ENCODE measurements around the gene SOCS7.
A peak's percentile ranks its signal among the peaks of the same experiment; 100 is the strongest.

Gene SOCS7

DNA sequence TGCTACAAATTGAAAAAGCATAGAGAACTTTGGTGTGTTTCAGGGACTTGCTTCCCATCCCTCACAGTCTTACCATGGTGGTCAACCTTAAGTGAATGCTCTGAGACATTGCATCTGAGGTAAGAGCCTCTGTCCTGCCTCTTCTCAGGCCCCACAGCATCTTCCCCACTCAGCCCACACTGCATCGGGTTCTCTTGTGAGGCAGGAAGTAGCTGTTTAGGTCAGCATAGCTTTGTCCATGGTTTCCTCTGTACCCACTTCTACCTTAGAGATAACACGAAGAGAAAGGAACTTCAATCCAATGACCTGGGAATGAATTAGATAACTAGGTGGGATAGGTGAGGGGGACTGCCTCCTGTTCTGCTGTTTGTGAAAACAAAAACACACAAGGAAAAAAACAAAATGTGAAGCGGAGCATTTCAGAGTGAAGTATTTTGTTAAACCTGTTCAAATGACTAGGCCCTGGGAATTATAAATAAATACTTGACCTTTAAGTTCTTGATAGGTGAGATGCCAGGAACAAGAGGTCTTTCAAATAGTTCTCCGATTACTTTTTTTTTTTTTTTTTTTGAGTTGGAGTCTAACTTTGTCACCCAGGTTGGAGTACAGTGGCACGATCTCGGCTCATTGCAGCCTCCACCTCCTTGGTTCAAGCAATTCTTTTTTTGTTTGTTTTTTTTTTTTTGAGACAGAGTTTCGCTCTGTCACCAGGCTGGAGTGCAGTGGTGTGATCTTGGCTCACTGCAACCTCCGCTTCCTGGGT, 17.7 kb downstream of the SOCS7 start:
- no peak for DNase-seq

DNA sequence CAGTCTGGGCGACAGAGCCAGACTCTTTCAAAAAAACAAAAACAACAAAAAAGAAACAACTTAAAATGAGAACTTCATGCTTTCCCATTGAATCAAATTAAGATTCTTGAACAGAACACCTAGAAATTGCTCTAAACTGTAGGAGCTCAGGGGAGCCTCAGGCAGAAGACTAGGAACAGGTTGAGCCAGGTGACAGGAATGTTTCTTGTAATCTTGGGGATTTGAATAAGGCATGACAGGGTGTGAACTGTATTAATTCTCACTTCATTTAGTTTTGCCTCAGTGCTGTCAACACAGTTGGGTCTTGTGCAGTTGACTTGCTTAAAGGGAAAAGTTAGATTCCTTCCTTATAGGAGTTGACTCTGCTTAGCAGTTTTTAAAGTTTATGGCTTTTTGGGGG, 27.8 kb downstream of the SOCS7 start:
- no peak for DNase-seq

DNA sequence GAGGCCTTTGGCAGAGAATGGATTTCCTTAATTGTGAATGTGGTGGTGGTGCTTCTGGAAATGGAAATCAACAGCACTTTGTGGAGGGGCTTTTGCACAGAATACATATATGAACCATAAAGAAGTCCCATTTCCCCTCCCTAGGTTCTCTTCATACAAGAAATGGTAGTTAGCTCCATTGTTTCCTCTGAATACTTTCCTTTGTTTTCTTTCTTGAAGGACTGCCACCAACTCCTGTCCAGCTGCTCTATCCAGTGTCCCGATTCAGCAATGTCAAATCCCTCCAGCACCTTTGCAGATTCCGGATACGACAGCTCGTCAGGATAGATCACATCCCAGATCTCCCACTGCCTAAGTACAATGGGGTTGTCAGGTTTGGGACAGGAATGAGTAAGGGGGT, 43.4 kb downstream of the SOCS7 start:
- DNase-seq = no peak

DNA sequence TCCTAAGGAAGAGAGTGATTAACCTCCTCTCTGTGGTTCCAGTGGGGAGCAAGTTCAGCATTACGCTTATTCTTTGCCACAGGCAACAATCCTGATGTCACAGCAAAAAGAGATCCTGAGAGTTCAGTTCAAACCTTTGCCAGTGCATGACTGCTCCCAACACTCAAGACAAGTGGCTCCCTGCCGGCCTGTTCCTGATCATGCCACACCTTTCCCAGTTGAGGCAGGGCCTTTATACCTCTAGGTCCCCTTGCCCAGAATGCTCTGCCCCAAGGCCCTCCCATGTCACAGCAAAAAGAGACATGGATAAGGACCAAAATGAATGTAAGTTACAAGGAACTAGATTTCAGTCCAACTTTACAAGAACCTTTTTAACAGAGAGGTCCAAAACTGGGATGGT, 45.6 kb downstream of the SOCS7 start:
- DNase-seq = no peak

DNA sequence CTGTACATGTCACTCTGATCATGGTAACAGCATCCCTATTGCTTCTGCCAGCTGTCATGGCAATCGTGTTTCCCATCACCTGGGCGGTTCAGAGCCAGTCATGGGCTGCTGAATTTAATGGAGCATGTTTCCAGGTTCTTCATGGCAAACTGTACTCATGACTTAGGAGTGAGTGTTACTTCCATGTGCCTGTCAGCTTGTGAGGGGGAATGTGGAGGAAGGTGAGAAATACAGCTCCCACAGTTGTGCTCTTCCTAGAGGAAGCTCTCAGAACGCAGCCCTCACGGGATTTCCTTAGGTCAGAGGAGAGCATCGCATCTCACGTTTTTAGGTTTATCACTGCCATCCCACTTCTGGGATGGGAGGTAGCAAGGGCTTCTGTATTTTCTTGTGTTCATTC, 48.6 kb downstream of the SOCS7 start:
- no peak for DNase-seq

DNA sequence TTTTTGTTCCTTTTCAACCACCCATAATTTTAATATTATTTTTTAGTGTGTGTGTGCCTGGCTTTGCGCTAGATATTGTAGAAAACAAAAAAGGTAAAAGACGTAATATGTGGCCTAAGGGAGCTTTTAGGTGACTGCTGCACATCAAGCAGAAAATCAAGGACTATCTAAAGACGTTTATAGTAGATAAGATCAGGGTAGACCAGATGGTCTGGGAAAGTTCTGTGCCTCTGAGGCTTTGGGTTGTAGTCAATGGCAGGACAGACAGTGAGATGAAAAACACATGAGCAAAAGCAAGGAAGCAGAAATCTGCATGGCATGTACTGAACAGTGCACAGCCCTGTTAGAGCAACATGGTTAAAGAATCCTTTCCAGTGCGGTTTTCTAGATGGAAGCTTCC, 49.8 kb downstream of the SOCS7 start:
- DNase-seq = no peak

DNA sequence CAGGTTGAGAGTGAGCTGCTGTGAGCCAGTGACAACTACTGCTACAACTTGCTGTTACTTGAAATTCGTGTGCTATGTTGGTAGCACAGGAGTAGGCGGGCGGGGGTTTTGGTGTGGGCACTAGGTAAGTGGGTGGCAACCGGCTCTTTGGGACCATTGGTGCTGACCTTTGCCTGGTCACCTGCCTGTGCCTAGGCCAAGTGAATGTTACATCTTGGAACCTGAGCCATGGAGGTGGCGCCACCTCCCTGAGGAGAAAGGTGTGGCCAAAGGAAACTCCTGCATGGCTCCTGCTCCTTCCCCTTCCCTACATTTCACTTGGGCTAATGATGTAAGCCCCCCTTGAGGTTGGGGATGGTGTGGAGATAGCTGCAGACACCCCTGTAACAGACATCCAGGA, 51.3 kb downstream of the SOCS7 start:
- no peak for DNase-seq

DNA sequence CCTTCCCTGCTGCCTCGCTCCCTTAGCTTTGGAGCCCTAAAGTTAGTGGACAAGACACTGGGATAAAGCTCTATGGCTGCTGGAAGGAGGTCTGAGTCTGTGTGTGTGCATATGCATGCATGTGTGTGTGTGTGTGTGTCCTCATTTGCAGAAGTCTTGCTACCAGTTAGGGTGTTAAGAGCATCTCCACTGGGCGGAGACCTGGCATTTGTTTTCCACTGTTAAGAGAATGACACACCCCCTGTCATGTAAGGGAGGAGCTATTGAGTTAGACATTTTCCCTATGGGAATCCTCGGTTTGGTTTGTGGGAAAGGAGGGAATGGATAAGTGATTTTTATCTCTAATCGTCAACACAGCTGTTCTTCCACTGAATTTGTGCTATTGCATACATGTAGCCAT, 51.8 kb downstream of the SOCS7 start:
- DNase-seq = no peak

DNA sequence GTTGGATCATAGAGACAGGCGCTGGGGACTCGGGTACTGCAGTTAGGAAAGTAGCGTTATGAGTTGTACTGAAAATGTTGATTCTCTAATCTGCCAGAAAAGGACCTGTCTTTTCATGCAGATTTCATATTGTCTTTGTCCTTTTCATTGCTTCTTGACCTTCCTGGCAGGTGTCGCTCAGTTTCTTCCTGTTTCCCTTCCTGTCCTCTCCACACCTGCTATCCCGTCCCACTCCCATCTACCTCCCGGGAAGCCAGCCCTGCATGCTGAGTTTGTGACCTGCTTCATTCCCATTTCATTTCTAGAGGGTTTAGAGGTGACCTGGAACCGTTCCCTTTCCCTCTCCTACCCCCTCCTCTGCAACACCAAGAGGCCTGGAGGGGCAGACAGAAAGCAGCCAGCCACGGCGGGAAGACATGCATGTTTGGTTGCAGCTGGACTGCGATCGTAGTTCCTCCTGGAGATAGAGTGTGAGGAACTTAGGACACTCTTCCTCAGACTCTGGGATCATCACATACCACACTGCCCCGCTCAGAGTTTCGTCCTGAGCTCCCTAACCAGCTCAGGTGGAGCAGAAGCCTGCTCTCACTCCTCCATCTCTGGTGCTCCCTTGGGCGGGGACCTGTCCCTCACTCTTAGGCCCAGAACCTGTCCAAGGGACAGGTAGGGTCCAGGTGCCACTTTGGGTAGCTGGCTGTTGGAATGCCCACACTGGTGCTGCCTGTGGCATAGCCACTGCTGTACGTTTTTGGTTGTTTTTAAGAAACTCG, 52.7 kb downstream of the SOCS7 start:
- DNase-seq = no peak

DNA sequence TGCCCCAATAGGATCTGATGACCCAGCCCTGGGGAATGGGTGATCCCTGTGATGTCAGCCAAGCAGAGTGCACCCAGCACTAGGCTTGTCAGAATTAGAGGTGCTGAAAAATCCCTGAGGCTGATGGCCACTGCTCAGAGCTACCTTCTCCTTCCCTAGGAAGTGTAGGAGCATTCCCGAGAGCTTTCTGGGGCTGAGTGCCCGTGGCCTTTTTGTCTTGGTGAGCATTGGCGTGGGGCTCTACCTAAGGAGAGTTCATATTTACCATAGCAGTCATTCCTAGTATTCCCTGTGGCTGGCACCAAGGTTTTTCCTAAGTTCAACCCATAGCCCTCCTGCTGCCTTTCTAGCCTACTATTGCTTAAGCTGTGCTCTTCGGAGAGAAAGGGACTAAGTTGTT, 54.0 kb downstream of the SOCS7 start:
- DNase-seq = no peak

DNA sequence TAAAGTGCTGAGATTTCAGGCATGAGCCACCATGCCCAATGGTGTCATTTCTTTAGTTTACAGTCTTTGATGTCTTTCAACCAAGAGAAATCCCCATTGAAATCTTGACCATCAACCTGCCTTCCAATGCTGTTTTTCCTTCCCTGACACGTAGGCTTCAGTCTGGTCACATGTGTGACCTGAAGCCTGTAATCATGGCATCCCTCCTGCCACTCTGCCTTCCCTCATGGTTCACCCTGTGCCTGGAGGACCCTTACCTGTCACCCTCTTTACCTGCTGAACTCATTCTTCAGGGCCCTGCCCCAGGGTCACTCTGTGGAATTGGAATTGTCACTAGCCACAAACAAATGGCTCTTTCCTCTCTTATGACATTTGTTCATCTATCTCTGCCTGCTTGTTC, 58.6 kb downstream of the SOCS7 start:
- no peak for DNase-seq

DNA sequence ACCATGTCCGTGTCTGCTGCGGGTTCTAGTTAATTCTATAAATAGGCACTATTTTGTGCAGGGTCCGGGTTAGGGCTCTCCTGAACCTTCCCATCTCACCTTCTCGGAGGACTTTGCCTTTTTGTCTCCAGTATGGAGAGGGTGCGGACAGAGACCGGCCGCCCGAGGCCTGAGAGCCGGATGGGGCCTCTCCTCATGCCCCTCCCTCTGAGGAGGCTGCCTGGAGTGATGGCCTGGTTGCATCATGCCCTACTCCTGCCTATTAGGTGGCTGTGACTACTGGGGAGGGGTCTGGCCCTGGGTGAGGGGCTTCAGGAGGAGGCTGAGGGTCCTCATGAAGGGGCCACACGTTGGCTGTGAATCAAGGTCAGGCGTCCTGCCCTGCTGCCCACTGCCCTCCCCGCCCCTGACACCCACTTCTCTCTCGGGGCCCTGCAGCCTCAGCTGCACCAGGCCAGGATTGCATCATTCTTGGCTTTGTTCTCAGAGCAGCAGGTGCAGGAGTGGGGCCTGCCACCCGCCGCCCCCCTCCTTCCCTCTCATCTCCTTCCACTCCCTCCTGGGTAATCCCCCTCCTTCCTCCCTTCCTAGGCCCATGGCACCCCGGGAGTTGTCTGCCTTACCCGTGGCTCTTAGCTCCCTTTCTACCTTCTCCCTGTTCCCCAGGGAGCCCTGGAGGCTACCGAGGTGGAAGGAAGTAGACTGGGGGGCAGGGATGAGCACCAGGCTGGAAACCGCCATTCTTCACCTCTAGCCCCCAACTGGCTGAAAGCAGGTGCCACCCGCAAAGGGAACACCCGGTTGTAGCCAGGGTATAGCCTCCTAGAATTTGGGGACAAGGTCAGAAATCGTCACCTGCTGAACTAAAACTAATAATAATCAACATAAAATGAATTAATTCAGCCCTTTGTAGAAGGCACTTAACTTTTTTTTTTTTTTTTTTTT, 63.9 kb downstream of the SOCS7 start:
- DNase-seq = peak; percentile 92

DNA sequence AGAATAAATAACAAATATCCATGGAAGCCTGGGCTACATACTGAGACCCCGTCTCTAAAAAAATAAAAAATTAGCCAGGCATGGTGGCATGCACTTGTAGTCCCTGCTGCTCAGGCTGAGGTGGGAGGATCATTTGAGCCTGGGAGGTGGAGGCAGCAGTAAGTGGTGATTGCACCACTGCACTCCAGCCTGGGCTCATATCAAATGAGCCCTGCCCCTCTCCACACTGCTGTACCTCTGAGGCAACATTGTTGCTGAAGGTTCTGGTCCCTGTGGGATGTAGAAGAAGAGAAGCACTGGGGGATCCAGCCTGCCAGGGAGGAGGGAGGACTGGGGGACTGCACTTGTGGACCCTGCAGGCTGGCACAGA, 65.2 kb downstream of the SOCS7 start:
- peak; percentile 39 for DNase-seq

DNA sequence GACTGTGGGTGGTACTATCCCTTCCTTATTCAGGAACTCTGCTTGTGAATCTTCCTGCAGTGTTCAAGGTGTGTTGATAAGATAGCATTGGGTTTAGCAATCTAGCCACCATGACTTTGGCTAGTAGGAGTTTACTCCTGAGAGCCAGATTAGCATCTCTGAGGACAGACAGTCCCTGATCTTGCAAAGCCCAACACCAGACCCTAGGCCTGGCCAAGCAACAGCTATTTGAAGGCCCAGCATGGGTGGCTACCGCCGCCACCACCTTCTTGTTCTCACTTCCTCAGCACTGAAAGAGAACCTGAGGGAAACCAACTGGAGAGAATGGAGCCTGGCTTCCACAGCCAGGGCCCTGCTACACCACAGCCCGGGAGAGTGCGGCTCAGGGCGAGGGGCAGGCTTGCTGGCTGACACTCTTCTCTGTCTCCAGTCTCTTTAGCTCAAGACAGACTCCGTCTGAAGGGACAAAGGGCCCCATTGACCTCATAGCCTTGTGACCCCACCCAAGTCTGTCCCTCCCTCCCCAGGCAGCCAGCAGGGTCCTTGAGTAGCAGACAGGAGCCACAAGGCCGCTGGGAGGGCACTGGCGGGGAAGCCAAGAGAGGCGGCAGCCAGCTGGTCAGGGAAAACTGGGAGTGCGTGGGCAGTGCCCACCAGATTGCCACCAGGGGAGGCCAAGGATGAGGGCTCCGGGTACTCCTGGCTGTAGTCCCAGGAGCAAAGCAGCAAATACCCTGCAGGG, 65.7 kb downstream of the SOCS7 start:
- DNase-seq = no peak

DNA sequence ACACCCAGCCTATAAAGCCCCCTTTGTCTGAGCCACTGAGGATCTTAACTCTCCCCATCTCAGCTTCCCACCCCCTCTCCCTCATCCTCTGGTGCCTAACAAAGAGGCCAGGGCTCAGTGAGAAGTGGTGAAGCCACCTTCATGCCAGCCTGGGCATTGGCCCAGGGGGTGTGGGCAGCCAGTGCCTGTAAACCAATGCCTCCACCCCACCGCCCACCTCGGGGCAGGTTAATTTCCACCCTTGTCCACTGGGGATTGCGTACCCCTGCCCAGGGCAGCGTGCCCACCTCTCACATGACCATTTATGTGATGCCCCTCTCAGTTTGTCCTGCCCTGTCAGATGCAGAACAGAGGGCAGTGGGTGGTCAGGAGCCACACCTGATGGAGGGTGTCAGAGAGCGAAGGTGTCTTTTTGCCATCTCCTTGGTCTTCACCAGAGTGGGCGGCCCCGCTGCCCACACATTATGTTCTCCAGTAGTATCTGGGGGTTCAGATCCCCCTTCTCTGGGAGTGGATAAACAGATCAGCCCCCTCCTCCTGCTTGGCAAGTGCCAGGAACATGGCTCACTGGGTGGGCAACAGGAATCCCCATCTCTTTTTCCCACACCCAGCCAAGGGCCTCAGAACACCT, 66.5 kb downstream of the SOCS7 start:
- no peak for DNase-seq

DNA sequence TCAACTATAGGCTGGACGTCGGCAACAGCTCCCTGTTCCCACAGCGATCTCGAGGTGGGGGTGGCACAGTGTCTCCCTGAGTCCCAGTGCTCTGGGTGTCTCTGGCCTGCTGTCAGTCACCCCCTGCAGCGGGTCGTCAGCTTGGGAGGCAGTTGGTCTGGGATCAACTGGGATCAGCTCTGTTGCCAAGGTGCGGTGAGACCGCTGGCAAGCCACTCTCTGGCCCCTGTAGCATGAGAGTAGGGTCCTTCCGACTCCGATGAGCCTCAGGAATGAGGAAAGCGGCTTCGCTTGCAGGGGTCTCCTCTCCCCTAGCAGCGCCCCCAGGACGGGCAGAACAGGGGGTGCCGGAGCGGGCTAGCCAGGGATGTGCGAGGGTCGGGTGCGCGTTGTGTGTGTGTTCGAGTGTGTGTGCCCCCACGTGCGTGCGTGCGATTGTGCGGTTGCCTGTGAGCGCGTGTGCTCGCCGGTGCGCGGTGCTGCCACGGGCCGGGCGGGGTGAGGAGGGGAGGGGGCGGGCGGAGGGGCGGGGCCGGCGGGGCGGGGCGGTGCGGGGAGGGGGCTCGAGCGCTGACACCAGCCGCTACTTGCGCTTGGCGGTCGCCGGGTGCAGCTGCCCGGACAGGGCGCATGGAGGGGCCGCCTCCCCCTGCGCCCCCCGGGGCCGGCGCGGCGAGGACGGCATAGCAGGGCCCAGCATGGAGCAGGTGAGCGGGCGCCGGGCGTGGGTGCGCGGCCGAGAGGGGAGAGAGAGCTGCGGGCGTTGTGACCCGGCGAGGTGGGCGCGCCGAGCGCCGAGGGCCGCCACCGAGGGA, 67.3 kb downstream of the SOCS7 start:
- no peak for DNase-seq

DNA sequence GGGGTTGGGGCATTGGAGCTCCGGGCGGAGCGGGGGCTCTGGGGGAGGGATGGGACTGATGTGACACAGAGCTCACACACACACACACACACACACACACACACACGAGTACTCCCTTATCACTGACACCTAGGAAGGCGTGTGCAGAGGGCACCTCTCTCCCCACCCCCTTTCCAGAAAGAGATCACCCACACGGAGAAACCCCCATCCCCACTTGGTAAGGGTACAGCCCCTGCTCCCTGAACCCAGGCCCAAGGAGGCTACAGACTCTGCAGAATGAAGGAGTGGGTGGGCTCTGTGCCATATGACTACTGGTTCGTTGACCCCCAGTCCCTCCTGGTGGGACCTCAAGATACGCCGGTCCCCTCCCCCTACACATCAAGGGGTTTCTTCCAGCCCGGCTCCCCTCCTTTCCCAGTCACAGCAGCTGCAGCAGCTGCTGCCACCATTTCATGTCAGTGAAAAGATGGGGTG, 67.9 kb downstream of the SOCS7 start:
- no peak for DNase-seq

DNA sequence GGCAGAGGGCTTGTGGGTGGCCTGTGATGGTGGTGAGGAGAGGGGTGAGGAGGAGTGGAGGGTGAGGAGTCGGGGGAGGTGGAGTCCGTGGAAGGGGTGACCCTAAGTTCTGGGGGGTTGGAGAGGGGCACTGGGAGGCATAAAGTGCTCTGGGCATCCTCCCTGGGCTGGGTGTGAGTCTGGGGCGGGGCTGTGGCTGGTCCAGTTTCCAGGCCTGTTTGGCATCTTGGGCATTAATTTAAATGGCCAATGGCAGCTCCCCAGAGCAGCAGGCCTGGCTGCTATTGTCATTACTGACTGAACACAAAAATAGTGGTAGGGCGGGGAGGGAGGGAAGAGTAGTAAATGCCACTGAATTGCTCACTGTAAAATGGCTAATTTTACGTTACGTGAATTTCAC, 68.9 kb downstream of the SOCS7 start:
- DNase-seq = no peak

DNA sequence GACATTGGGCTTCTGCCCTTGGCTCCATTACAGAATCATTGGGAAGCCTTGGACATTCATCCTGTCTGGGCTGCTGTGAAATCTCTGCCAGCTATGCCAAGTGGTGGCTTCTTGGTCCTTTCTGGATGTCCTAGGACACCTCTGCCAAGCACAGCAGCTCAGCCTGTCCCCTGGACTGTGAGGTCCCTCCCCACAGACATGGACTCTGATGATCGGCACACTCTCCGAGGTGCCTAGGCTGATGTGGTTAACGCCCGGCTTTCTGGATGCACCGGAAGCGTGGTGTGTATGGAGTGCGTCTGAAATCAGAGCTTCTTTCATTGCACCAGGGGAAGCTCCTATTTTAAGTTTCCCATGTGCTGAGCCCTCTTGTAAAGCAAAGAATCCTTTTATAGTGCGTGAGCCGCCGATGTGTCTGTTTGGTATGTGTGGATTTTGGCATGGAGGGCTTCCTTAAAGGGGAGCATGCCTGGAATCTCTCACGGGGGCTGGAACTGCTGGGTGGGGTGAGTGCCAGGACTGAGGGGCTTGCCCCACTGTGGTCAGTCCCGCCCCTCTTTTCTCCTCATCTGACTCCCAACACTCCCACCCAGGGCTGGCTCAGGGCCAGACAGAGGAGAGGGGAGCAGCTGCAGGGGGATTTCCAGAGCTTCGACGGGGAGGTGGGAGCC, 69.7 kb downstream of the SOCS7 start:
- no peak for DNase-seq
